Endothelial cell of umbilical vein (primary cell): ENCODE data around the gene CRTC2.
"Not testable (repeated sequence)": the region's sequence is repeated elsewhere in the genome, so short reads cannot be mapped to it uniquely, and the experiment has no call there.

Experiments
- CTCF ChIP-seq, 2 donors: IDR thresholded peaks; 1 replicate in 1 of 2; 2 replicates in 1 of 2; pipeline ENCODE4 v1.5.1; 2011; ENCODE audit warnings: low read length in 2 of 2, mild to moderate bottlenecking in 2 of 2, moderate library complexity in 2 of 2, control low read depth in 1 of 2, inconsistent platforms in 1 of 2, low read depth in 1 of 2; ENCODE audit not compliant: insufficient read depth in 1 of 2; ENCODE audit errors: extremely low read depth in 1 of 2
- EZH2 ChIP-seq: IDR thresholded peaks from 2 replicates; pipeline ENCODE4 v1.6.1; 2012; ENCODE audit warnings: borderline replicate concordance, low read depth, mild to moderate bottlenecking, moderate library complexity, low read length, inconsistent platforms; ENCODE audit not compliant: severe bottlenecking
- MAX ChIP-seq: IDR thresholded peaks from 2 replicates; pipeline ENCODE4 v1.6.1; 2011; ENCODE audit not compliant: insufficient read depth, insufficient read length
- POLR2A ChIP-seq: IDR thresholded peaks from 2 replicates; pipeline ENCODE4 v1.6.1; 2012; ENCODE audit warnings: low read depth, mild to moderate bottlenecking, control low read depth, low read length

GRCh38 chr1:153905908-153906307, 52.5 kb downstream of the CRTC2 start:
- TF ChIP-seq CTCF (IDR thresholded peaks at IDR 0.05; ENCODE audit: extremely low read depth in 1 of 2, insufficient read depth in 1 of 2, low read depth in 1 of 2, low read length in 2 of 2); MAX; EZH2; POLR2A: not testable (repeated sequence)
